Measurements from ENCODE around the gene ARL9. TPM values are rescaled to one million over a fixed set of nuclear protein-coding genes. Genes with fewer than 3 reads are reported as not detected.
"Not testable (repeated sequence)": the region's sequence is repeated elsewhere in the genome, so short reads cannot be mapped to it uniquely, and the experiment has no call there.

ARL9 gene
- total and polyA plus RNA-seq, 10 donors, result 0.02 to 0.30 (median 0.25) TPM; not detected in 5

GRCh38 chr4:56464581-56464980 is 41.0 kb upstream of the ARL9 start:
- WGBS, 5 donors, result 78 to 92% (median 84%) methylated on average over 3 of the region's 3 CpGs

GRCh38 chr4:56465599-56466295 is 39.8 kb upstream of the ARL9 start:
- intact Hi-C loops (cut with DNase I; ENCODE audit: low total_unique reads), result loop anchor here (10.0 kb wide), 1 partner anchor 521 kb away; the partner anchor contains the start of gene CEP135
- TF ChIP-seq POLR2A (IDR thresholded peaks at IDR 0.05), result no peak
- TF ChIP-seq POLR2AphosphoS5 (IDR thresholded peaks at IDR 0.05), result no peak
- TF ChIP-seq, protein P1, sequence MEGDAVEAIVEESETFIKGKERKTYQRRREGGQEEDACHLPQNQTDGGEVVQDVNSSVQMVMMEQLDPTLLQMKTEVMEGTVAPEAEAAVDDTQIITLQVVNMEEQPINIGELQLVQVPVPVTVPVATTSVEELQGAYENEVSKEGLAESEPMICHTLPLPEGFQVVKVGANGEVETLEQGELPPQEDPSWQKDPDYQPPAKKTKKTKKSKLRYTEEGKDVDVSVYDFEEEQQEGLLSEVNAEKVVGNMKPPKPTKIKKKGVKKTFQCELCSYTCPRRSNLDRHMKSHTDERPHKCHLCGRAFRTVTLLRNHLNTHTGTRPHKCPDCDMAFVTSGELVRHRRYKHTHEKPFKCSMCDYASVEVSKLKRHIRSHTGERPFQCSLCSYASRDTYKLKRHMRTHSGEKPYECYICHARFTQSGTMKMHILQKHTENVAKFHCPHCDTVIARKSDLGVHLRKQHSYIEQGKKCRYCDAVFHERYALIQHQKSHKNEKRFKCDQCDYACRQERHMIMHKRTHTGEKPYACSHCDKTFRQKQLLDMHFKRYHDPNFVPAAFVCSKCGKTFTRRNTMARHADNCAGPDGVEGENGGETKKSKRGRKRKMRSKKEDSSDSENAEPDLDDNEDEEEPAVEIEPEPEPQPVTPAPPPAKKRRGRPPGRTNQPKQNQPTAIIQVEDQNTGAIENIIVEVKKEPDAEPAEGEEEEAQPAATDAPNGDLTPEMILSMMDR (IDR thresholded peaks at IDR 0.05 in 8 of 11, conservative IDR thresholded peaks at IDR 0.05 in 3 of 11), result no peak
- peak overlapping the region in 6 of 8 donors; percentile 94 to 99 (median 98) for H3K4me3 ChIP-seq
- H3K9me3 ChIP-seq, result no peaks in the 10 kb centered on the region
- peaks cover 30 to 63% (median 51%) of the 10 kb centered on the region in 6 donors for H3K4me1 ChIP-seq
- DNase-seq, result no peak
- H3K27ac ChIP-seq, result no peak overlapping the region
- peaks cover 0 to 38% (median 9%) of the 10 kb centered on the region in 6 donors for H3K36me3 ChIP-seq
- 72 to 85% (median 83%) methylated on average over 9 to 10 of the region's 10 CpGs for WGBS, 5 donors
- no peaks in the 10 kb centered on the region for H3K27me3 ChIP-seq (replicated peaks in 1 of 7)

More at GRCh38 chr4:56464581-56464980, 41.0 kb upstream of the ARL9 start:
- Histone ChIP-seq H3K4me3 (no peak overlapping the region), H3K27ac (no peak overlapping the region), H3K9me3 (no peaks in the 10 kb centered on the region), H3K36me3 (peaks cover 0 to 40% (median 17%) of the 10 kb centered on the region in 6 donors), H3K4me1 (peaks cover 25 to 51% (median 42%) of the 10 kb centered on the region in 6 donors), H3K27me3 (replicated peaks in 1 of 7) (no peaks in the 10 kb centered on the region)
- DNase-seq, result no peak
- TF ChIP-seq, protein P1 (IDR thresholded peaks at IDR 0.05 in 8 of 11, conservative IDR thresholded peaks at IDR 0.05 in 3 of 11), result no peak
- no peak for TF ChIP-seq POLR2AphosphoS5 (IDR thresholded peaks at IDR 0.05)
- TF ChIP-seq POLR2A (IDR thresholded peaks at IDR 0.05), result no peak
- intact Hi-C loops (cut with DNase I; ENCODE audit: low total_unique reads), result loop anchor here (10.0 kb wide), 1 partner anchor 520 kb away; the partner anchor contains the start of gene CEP135

GRCh38 chr4:56466296-56466761 is 39.3 kb upstream of the ARL9 start:
- 16 to 29% (median 21%) methylated on average over 8 of the region's 8 CpGs for WGBS, 5 donors
- intact Hi-C loops (cut with DNase I; ENCODE audit: low total_unique reads), result loop anchor here (10.0 kb wide), 1 partner anchor 522 kb away; the partner anchor contains the start of gene CEP135

DNA sequence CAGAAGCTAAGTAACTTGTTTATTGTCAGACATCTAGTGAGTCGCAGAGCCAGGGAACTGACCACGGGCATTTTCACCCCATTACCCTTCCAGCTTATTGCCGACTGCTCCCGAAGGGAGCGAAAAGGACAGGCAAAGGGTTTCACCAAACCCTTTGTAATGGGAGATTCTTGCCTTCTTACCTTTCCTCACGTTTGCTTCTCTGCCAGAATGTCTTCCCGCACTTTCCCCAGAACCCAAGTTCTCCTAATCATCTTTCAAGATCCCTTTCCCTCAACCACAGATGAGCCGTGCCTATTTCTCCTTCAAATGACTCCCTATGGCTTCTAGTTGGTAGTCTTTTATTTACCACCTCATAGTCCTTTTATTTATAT is 38.7 kb upstream of the ARL9 start:
- WGBS, 5 donors, result 0 to 1% (median 1%) methylated on average over 8 of the region's 8 CpGs
- no peak for TF ChIP-seq POLR2A (IDR thresholded peaks at IDR 0.05)
- TF ChIP-seq, protein P1 (IDR thresholded peaks at IDR 0.05 in 8 of 11, conservative IDR thresholded peaks at IDR 0.05 in 3 of 11), result no peak
- no peaks in the 10 kb centered on the region for H3K9me3 ChIP-seq
- H3K27ac ChIP-seq, result peak overlapping the region; percentile 85 to 95 (median 92)
- H3K4me1 ChIP-seq, result peaks cover 30 to 70% (median 51%) of the 10 kb centered on the region in 6 donors
- no peaks in the 10 kb centered on the region for H3K27me3 ChIP-seq (replicated peaks in 1 of 7)
- intact Hi-C loops (cut with DNase I; ENCODE audit: low total_unique reads), result loop anchor here (10.0 kb wide), 1 partner anchor 522 kb away; the partner anchor contains the start of gene CEP135
- peak overlapping the region; percentile 94 to 99 (median 96) for H3K4me3 ChIP-seq
- H3K36me3 ChIP-seq, result peaks cover 0 to 38% (median 15%) of the 10 kb centered on the region in 6 donors
- DNase-seq, result no peak

More at GRCh38 chr4:56466296-56466761, 39.3 kb upstream of the ARL9 start:
- not testable (repeated sequence) for H3K27me3 ChIP-seq (replicated peaks in 1 of 7); H3K9me3 ChIP-seq; DNase-seq
- Histone ChIP-seq H3K36me3 (peaks cover 0 to 38% (median 10%) of the 10 kb centered on the region in 6 donors), H3K4me3 (peak overlapping the region; percentile 94 to 99 (median 96)), H3K27ac (peak overlapping the region in 4 of 8 donors; percentile 91 to 95 (median 93)), H3K4me1 (peaks cover 30 to 69% (median 51%) of the 10 kb centered on the region in 6 donors)
